Activated naive CD4-positive, alpha-beta T cell treated with anti-CD3 and anti-CD28 coated beads, Interleukin-2, amount 10 ng/mL, durations not matched to agents 7 days and 5 days (primary cell): Measurements from ENCODE around the gene YJEFN3.

ENCODE experiments used
- CTCF ChIA-PET: fragments of 350-600 bp; sonication (Branson Sonifier 250); formaldehyde crosslinking; loops from one replicate; lab custom pipeline; 2021; ENCODE audit warnings: antibody characterized with exemption; lab: Charles Lee
- DNase-seq: peaks from one replicate; pipeline ENCODE4 v3.0.0-alpha.2; 2020
- H3K27ac Mint-ChIP-seq: one replicate; pipeline ENCODE4 v1.8.0; 2021; ENCODE audit warnings: mild to moderate bottlenecking, moderate library complexity, mixed read lengths
- H3K27me3 Mint-ChIP-seq: one replicate; pipeline ENCODE4 v1.8.0; 2021; ENCODE audit warnings: mild to moderate bottlenecking, mixed read lengths
- H3K36me3 Mint-ChIP-seq: one replicate; pipeline ENCODE4 v1.8.0; 2021; ENCODE audit warnings: mixed read lengths
- H3K4me1 Mint-ChIP-seq: one replicate; pipeline ENCODE4 v1.8.0; 2021; ENCODE audit warnings: mixed read lengths
- H3K4me3 Mint-ChIP-seq: one replicate; pipeline ENCODE4 v1.8.0; 2021; ENCODE audit warnings: mild to moderate bottlenecking, moderate library complexity, mixed read lengths
- H3K9me3 Mint-ChIP-seq: one replicate; pipeline ENCODE4 v1.8.0; 2021; ENCODE audit warnings: mixed read lengths

YJEFN3 gene

DNA sequence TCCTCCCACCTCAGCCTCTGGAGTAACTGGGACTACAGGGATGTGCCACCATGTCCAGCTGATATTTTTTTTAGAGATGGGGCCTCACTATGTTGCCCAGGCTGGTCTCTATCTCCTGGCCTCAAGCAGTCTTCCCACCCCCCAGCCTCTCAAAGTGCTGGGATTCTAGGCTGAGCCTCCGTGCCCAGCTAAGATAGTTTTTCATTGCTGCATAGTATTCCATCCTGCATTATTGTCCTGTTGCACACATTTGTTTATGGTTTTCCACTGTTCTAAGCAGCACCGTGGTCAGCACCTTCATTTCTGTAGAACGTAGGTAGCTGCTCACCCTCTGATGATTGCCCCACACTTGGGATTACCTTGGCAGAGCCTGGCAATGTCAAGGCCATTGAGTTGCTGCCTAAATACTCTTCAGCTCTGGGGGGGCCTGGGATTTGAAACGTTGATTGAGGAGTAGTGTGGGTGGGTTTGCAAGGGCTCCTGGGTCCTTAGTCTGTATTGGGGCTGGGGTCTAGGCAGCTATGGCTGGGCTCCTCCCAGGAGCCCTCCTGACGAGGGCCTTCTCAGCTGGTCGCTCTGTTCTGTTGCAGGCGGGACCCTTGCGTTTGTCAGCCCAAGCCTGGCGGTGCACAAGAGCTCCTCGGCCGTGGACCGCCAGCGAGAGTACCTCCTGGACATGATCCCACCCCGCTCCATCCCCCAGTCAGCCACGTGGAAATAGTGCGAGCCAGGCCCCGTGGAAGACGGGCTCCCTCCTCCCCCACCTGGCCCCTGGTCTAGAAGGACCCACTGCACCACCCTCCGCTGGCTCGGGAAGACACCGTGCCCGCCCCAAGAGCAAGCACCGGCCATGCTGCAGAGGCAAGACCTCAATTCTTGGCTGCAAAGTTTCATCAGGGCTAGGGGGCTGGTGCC, 23.7 kb upstream of the YJEFN3 start:
- no peaks in the 10 kb centered on the region for H3K4me1 Mint-ChIP-seq
- CTCF ChIA-PET = no interaction called here
- H3K36me3 Mint-ChIP-seq = peaks cover 54% of the 10 kb centered on the region
- no peaks in the 10 kb centered on the region for H3K9me3 Mint-ChIP-seq
- no peaks in the 10 kb centered on the region for H3K27me3 Mint-ChIP-seq
- no peak for DNase-seq
- H3K4me3 Mint-ChIP-seq = no peak overlapping the region
- no peak overlapping the region for H3K27ac Mint-ChIP-seq

DNA sequence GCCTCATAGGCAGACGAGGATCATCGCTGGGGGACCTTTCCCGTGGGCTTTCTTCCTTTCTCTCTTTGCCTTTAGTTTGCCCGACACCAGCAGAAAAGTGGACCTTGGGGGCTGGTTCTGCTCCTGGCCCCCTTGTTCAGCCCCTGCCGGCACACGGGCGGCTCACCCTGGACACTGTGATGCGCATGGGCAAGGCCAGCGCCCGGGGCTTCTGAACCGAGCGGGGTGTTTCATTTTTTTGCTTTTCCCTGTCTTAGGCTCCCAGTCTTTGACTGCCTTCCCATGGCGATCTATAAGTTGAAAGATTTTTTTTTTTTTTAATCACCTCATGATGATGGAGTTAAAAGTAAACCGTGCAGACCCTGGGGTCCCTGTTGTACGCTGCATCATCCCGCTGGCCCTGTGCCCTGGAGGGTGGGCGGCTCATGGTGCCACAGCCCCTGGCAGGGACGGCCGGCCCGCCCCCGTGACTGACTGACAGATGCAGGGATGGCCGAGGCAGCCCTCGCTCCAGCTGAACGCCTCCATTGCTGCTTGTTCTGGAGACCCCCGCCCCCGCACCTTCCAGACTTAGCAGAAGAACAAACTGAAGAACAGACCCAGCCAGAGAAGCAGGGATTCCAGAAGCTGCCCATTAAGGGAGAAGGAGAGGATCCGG, 22.9 kb upstream of the YJEFN3 start:
- no peaks in the 10 kb centered on the region for H3K9me3 Mint-ChIP-seq
- no peak for DNase-seq
- H3K27me3 Mint-ChIP-seq = no peaks in the 10 kb centered on the region
- H3K36me3 Mint-ChIP-seq = peaks cover 49% of the 10 kb centered on the region
- no peak overlapping the region for H3K4me3 Mint-ChIP-seq
- peak overlapping the region; percentile 55 for H3K27ac Mint-ChIP-seq
- no peaks in the 10 kb centered on the region for H3K4me1 Mint-ChIP-seq
- CTCF ChIA-PET = no interaction called here

DNA sequence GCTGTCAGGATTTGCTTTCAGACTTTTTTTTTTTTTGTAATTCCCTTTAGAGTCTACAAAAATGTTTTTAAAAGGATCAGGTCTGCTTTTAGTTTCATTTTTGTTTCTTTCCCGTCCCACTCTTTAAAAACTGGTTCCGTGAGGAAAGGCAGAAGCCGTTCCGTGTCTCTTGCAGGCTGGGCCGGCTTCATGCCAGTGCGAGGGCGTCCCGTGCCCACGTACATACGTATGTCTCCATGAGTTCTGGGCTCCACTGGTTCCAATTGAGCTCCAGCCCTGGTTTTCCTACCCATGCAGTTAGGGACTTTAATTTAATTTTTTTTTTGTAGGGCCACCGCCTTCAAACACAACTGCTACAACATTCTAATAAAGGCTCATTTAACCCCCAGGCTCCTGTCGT, 22.1 kb upstream of the YJEFN3 start:
- no peak overlapping the region for H3K27ac Mint-ChIP-seq

DNA sequence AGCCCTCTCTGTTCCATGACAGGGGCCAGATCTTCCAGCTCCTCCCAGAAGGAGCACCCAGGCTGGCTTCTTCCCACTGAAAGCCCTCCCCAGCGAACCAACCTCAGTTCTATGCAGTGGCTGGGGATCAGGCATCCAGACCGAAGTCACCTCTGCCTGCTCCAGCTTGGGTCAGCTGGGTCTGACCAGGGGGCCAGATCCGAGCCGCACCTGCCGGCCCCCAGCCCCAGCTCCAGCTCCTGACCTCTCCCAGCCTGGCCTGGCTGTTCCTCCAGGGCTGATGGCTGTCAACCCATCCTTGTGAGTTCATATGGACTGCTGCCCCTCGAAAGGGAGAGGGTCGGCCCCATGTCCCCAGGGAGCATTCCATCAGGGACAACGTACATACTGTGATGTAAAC, 21.4 kb upstream of the YJEFN3 start:
- H3K9me3 Mint-ChIP-seq = no peaks in the 10 kb centered on the region

More for the DNA sequence above, 22.1 kb upstream of the YJEFN3 start:
- Mint-ChIP-seq H3K4me3 (no peak overlapping the region), H3K27me3 (no peaks in the 10 kb centered on the region), H3K36me3 (peaks cover 44% of the 10 kb centered on the region), H3K9me3 (no peaks in the 10 kb centered on the region), H3K4me1 (no peaks in the 10 kb centered on the region)
- CTCF ChIA-PET = no interaction called here
- no peak for DNase-seq

DNA sequence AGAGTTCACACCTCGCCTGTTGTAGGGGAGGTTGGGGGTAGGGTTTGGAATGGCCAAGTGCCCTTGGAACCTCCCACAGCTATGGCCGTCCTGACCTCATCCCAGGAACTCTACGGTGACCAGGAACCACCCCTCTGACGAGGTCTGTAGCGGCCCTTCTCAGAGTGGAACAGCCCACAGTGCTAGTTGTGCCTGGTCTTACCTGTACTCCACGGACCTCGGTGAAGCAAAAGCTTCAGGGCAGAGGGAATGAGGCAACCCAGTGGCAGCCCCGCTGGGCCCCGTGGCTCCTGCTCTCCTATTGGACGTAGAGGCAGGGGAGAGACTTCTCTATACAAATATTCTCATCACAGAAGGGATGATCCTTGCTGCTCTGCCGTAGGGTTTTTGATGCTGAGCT, 20.5 kb upstream of the YJEFN3 start:
- Mint-ChIP-seq H3K4me1 (no peaks in the 10 kb centered on the region), H3K27ac (no peak overlapping the region), H3K36me3 (peaks cover 28% of the 10 kb centered on the region), H3K27me3 (no peaks in the 10 kb centered on the region), H3K9me3 (no peaks in the 10 kb centered on the region), H3K4me3 (no peak overlapping the region)
- no peak for DNase-seq
- CTCF ChIA-PET = interaction anchor here (1.3 kb wide), 1 partner anchor 18 kb away, joined by 4 read pairs; no protein-coding TSS in a partner anchor

More for the DNA sequence above, 21.4 kb upstream of the YJEFN3 start:
- no peak overlapping the region for H3K4me3 Mint-ChIP-seq
- H3K36me3 Mint-ChIP-seq = peaks cover 36% of the 10 kb centered on the region
- H3K4me1 Mint-ChIP-seq = no peaks in the 10 kb centered on the region
- no peak for DNase-seq
- CTCF ChIA-PET = interaction anchor here (1.3 kb wide), 1 partner anchor 17 kb away, joined by 4 read pairs; no protein-coding TSS in a partner anchor
- peak overlapping the region; percentile 55 for H3K27ac Mint-ChIP-seq
- H3K27me3 Mint-ChIP-seq = no peaks in the 10 kb centered on the region

DNA sequence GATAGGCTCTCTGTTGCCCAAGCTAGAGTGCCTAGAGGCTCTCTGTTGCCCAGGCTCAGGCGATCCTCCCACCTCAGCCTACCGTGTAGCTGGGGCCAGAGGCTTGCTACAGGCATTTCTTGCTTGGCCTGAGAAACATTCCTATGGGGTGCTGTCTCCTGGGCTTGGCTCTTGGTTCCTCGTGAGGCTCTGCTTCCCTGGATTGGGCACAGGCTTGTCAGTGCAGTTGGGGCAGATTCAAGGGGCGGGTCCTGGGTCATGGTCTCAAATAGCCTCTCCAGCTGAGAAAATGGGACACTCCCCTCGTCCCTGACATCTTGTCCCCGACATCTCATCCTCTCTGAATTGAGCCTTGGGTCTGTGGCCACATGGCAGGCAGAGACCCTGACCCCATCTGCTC, 18.3 kb upstream of the YJEFN3 start:
- DNase-seq = no peak
- H3K27me3 Mint-ChIP-seq = no peaks in the 10 kb centered on the region
- peaks cover 3% of the 10 kb centered on the region for H3K4me1 Mint-ChIP-seq
- H3K4me3 Mint-ChIP-seq = no peak overlapping the region
- H3K36me3 Mint-ChIP-seq = peaks cover 22% of the 10 kb centered on the region
- H3K27ac Mint-ChIP-seq = no peak overlapping the region
- no peaks in the 10 kb centered on the region for H3K9me3 Mint-ChIP-seq
- CTCF ChIA-PET = no interaction called here

DNA sequence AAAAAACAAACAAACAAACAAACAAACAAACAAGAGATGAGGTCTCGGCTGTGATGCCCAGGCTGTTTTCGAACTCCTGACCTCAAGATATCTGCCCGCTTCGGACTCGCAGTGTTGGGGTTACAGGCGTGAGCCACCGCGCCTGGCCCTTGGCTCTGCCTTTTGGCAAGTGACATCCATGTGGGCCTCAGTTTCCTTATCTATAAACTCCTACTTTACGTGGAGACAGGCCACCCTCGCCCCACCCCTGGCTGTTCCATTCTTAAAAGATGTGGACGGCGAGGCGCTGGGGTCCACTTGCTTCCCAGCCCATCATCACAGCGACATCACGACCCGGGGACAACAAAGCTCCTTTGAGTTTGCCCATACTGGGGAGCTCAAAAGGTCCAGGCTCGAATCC, 15.0 kb upstream of the YJEFN3 start:
- H3K4me1 Mint-ChIP-seq = peaks cover 23% of the 10 kb centered on the region
- no peak for DNase-seq
- H3K27ac Mint-ChIP-seq = no peak overlapping the region
- CTCF ChIA-PET = no interaction called here
- peaks cover 16% of the 10 kb centered on the region for H3K36me3 Mint-ChIP-seq
- H3K4me3 Mint-ChIP-seq = peak overlapping the region; percentile 35
- H3K9me3 Mint-ChIP-seq = no peaks in the 10 kb centered on the region
- no peaks in the 10 kb centered on the region for H3K27me3 Mint-ChIP-seq

DNA sequence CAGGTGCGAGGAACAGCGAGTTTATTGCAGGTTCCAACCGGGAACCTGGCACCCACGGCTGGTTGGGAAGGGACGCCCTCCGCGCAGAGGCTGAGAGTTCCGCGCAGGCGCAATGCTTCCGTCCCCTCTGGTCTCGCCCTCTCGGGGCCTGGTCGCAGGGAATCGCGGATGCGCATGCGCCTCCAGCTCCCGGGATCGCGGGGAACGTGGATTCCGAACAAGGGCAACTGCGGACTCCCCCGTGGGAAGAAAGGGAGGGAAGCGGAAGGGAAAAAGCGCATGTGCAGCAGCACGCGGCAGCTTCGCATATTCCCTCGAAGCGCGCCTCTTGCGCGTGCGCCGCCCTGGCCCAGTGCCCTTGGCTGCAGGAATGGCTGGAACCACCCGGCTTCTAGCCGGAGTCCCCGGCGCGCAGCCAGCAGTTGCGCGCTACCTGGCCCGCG, 14.5 kb upstream of the YJEFN3 start:
- H3K4me1 Mint-ChIP-seq = peaks cover 26% of the 10 kb centered on the region
- H3K27me3 Mint-ChIP-seq = no peaks in the 10 kb centered on the region
- no peaks in the 10 kb centered on the region for H3K9me3 Mint-ChIP-seq
- no peak overlapping the region for H3K27ac Mint-ChIP-seq
- CTCF ChIA-PET = no interaction called here
- no peak for DNase-seq
- peaks cover 18% of the 10 kb centered on the region for H3K36me3 Mint-ChIP-seq
- H3K4me3 Mint-ChIP-seq = no peak overlapping the region

DNA sequence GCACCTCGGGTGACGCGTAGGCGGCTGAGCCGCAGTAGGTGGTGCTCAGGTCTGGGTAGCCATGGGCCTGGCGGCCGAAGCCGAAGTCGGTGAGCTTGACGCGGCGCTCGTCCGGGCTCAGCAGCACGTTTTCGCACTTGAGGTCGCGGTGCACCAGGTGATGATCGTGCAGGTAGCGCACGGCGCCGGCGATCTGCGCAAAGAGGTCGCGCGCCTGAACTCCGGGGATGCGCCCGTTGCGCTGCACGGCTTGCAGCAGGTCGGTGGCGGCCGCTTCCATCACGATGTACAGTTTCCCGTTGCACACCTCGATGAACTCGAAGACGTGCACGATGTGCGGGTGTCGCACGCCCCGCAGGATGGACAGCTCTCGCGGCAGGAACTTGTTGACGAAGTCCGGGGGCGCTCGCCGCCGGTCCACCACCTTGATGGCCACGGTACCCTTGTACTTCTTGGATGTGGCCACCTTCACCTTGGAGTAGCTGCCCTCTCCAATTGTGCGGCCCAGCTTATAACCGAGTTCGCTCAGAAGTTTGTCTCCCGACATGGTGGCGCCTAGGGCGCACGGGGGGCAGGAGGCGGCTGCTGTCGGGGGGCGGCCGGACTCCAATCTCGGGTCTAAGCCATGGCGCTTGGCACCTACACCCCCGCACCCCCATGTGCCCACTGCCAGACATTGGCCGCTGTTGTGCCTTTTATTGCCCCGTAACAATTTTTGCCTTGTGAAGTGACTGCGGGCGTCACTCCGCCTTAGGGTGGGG, 13.7 kb upstream of the YJEFN3 start, which contains the start of gene TSSK6:
Gene TSSK6, minus strand, starts transcription at position 668 of the 761 bp plus-strand sequence. Its CDS starts 121 bp downstream, at position 547.
- CTCF ChIA-PET = interaction anchor here (0.9 to 1.5 kb wide), 2 partner anchors 18 to 33 kb away, joined by 3 to 4 read pairs; no protein-coding TSS in a partner anchor
- Mint-ChIP-seq H3K4me1 (peaks cover 30% of the 10 kb centered on the region), H3K36me3 (peaks cover 25% of the 10 kb centered on the region), H3K9me3 (no peaks in the 10 kb centered on the region), H3K27ac (peak within 1 kb of the TSS; percentile 94), H3K4me3 (peak within 1 kb of the TSS; percentile 92), H3K27me3 (no peaks in the 10 kb centered on the region)
- DNase-seq = no peak

DNA sequence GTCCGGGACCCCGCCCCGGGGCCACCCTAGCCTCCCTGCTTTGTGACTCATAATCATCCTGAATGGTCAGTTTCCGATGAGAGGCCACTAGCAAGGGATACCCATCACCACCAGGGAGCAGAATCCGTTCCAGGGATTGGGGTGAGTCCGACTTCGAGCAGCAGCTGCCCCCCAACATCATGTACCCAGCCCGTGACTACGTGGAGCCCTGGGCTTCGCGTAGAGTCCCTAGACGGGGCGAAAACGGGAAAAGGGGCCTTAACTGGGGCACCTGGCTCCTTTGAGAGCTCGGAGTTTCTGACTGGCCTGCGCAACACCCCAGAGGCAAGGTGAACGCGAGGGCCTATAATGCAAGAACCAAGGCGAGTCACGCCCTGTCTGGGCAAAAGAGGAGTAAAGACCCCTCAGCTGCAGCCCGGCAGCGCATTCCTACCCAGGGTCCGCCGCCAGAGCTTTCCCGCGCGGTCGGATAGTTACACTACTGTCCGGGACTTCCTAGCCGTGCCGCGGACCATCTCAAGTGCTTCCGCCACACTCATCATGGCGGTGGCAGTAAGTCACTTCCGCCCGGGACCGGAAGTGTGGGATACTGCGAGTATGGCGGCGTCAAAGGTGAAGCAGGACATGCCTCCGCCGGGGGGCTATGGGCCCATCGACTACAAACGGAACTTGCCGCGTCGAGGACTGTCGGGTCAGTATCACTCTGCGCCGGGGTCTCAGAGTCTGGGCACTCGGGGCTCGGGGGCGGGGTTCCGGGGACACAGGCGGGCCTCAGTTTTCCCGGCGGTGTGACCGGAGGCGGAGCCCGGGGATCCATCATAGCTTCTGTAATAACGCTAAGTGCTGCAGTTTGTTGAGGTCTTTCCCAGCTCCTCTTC, 12.8 kb upstream of the YJEFN3 start, which contains the start of gene NDUFA13:
Gene NDUFA13, plus strand, starts transcription at position 584 of the 878 bp plus-strand sequence. Its CDS starts 14 bp downstream, at position 598.
- Mint-ChIP-seq H3K27ac (peak within 1 kb of the TSS; percentile 94), H3K9me3 (no peaks in the 10 kb centered on the region), H3K36me3 (peaks cover 33% of the 10 kb centered on the region), H3K4me1 (peaks cover 36% of the 10 kb centered on the region), H3K4me3 (peak within 1 kb of the TSS; percentile 92), H3K27me3 (no peaks in the 10 kb centered on the region)
- CTCF ChIA-PET = interaction anchor here (0.9 to 1.5 kb wide), 4 partner anchors 16 to 155 kb away, joined by 3 to 4 read pairs (median 3); no protein-coding TSS in a partner anchor
- DNase-seq = peak; percentile 95

DNA sequence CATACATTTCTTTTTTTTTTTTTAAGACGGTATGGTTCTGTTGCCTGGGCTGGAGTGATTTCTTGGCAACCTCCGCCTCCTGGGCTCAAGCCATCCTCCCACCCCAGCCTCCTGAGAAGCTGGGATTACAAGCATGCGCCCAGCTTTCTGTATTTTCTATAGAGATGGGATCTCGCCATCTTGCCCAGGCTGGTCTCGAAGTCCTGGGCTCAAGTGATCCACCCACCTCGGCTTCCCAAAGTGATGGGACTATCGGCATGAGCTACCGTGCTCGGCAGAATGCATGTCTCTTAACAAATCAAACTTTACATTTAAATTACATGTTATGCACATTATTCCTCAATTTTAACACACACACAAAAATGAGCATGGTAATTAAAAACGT, 11.5 kb upstream of the YJEFN3 start:
- CTCF ChIA-PET = interaction anchor here (0.9 kb wide), 1 partner anchor 37 kb away, joined by 3 read pairs; no protein-coding TSS in a partner anchor
- Mint-ChIP-seq H3K36me3 (peaks cover 37% of the 10 kb centered on the region), H3K27ac (peak overlapping the region; percentile 94), H3K4me3 (peak overlapping the region; percentile 92), H3K27me3 (no peaks in the 10 kb centered on the region), H3K4me1 (peaks cover 38% of the 10 kb centered on the region), H3K9me3 (no peaks in the 10 kb centered on the region)
- no peak for DNase-seq

DNA sequence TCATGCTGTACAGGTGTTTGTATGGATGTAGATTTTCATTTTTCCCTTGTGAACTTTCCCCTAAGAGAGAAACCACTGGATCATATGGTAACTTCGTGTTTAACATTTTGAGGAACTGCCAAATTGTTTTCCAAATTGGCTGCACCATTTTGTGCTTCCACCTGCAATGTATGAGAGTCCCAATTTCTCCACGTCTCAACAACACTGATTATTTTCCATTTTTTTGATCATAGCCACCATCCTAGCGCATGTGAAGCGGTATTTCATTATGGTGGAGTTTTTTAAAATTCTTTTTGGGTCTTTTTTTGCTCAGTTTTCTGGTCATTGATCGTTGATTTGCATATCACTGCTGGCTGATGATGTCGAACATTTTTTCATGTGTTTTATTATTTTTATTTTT, 7.7 kb upstream of the YJEFN3 start:
- Mint-ChIP-seq H3K4me3 (no peak overlapping the region), H3K9me3 (no peaks in the 10 kb centered on the region), H3K36me3 (peaks cover 38% of the 10 kb centered on the region), H3K27ac (no peak overlapping the region), H3K27me3 (no peaks in the 10 kb centered on the region), H3K4me1 (peaks cover 41% of the 10 kb centered on the region)
- CTCF ChIA-PET = no interaction called here
- no peak for DNase-seq

DNA sequence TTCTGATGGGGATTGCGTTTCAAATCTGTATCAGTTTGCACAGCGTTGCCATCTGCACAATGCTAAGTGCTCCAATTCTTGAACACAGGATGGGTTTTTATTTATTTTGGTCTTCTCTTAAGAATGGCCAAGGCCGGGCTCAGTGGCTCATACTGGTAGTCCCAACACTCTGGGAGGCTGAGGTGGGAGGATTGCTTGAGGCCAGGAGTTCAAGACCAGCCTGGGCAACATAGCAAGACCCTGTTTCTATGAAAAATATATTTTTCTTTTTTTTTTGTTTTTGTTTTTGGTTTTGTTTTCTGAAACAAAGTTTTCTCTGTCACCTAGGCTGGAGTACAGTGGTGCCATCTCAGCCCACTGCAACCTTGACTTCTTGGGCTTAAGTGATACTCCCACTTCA, 5.5 kb upstream of the YJEFN3 start:
- DNase-seq = no peak
- H3K36me3 Mint-ChIP-seq = peaks cover 45% of the 10 kb centered on the region
- CTCF ChIA-PET = interaction anchor here (0.8 to 1.1 kb wide), 2 partner anchors 9 to 11 kb away, joined by 3 read pairs; no protein-coding TSS in a partner anchor
- no peak overlapping the region for H3K4me3 Mint-ChIP-seq
- H3K9me3 Mint-ChIP-seq = no peaks in the 10 kb centered on the region
- H3K4me1 Mint-ChIP-seq = peaks cover 28% of the 10 kb centered on the region
- no peak overlapping the region for H3K27ac Mint-ChIP-seq
- no peaks in the 10 kb centered on the region for H3K27me3 Mint-ChIP-seq
